HepG2 (cell line): ENCODE results near the gene COG1.

ENCODE experiments used
- CREM ChIP-seq, 2 experiments: sonication (generic) in 1 of 2; formaldehyde crosslinking in 1 of 2; IDR thresholded peaks; 2 replicates each; pipeline versions ENCODE4 v1.4.0 to v1.6.1; 2016 to 2020; ENCODE audit warnings: antibody characterized with exemption in 1 of 2, mild to moderate bottlenecking in 1 of 2, missing genetic modification reagents in 1 of 2
- ZNF121 ChIP-seq: sonication (generic); formaldehyde crosslinking; IDR thresholded peaks from 2 replicates; pipeline ENCODE4 v1.5.0; 2020; ENCODE audit warnings: mild to moderate bottlenecking, missing genetic modification reagents
- ZNF350 ChIP-seq: sonication (generic); formaldehyde crosslinking; IDR thresholded peaks from 2 replicates; pipeline ENCODE4 v1.4.0; 2020; ENCODE audit warnings: mild to moderate bottlenecking, low read depth, missing genetic modification reagents, borderline replicate concordance

DNA sequence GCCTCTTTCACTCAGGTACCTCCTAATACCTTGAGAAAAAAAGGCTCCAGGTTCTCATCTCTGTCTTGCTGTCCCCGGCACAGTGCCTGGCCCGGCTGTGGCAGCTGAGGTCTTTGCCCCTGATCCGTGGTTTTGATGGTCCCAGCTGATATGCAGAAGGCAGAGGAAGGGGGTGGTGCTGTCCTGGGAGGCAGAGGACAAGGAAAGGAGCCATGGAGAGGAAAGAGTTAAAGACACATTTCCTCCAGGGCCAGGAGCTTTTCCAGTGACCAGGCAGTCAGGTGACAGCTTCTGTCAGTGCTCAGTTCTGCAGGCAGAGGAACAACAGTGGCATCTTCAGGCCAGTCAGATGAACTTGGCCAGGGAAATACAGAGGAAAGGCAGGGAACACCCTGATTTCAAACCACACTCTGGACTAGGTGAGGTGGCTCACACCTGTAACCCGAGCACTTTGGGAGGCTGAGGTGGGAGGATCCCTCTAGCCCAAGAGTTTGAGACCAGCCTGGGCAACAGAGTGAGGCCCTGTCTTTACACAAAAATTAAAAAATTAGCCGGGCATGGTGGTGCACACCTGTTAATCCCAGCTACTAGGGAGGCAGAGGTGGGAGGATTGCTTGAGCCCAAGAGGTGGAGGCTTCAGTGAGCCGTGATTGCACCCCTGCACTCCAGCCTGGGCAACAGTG, 3.3 kb upstream of the COG1 start:
- TF ChIP-seq CREM (IDR thresholded peaks at IDR 0.05) (no peak), CREM (CRISPR knock-in tag; IDR thresholded peaks at IDR 0.05) (no peak), ZNF350 (CRISPR knock-in tag) (no peak), ZNF121 (no peak)
